CD14-positive monocyte (primary cell): ENCODE results near the gene KSR2. TPM values are rescaled to one million over a fixed set of nuclear protein-coding genes. Genes with fewer than 3 reads are reported as not detected.

Source experiments
- DNase-seq, 3 donors: peaks; one replicate each; pipeline ENCODE4 v3.0.0-alpha.2; 2011 to 2022
- H2AFZ ChIP-seq: 2 replicates; pipeline ENCODE4 v1.6.0; 2012; ENCODE audit warnings: mild to moderate bottlenecking, low read depth, low read length, inconsistent platforms; ENCODE audit not compliant: insufficient read depth, poor library complexity, severe bottlenecking
- H3K27ac ChIP-seq, 2 donors: 1 replicate in 1 of 2; 2 replicates in 1 of 2; pipeline ENCODE4 v1.5.1; 2012 to 2013; ENCODE audit warnings: low read length in 2 of 2, control low read depth in 1 of 2, inconsistent platforms in 1 of 2, low read depth in 1 of 2, mild to moderate bottlenecking in 1 of 2
- H3K27me3 ChIP-seq, 2 donors: one replicate each; pipeline versions ENCODE4 v1.6.0 to v1.6.1; 2011 to 2013; ENCODE audit warnings: low read length in 2 of 2; ENCODE audit not compliant: control insufficient read depth in 2 of 2, insufficient read depth in 2 of 2
- H3K36me3 ChIP-seq, 2 donors: replicated peaks in 1 of 2; 1 replicate in 1 of 2; 2 replicates in 1 of 2; pipeline versions ENCODE4 v1.5.1 to v1.6.1; 2012 to 2013; ENCODE audit warnings: low read length in 2 of 2, control low read depth in 1 of 2, inconsistent platforms in 1 of 2, mild to moderate bottlenecking in 1 of 2; ENCODE audit not compliant: insufficient read depth in 2 of 2, control insufficient read depth in 1 of 2
- H3K4me1 ChIP-seq, 2 donors: 1 replicate in 1 of 2; 2 replicates in 1 of 2; pipeline versions ENCODE4 v1.5.1 to v1.6.1; 2012 to 2013; ENCODE audit warnings: low read length in 2 of 2, control low read depth in 1 of 2, inconsistent platforms in 1 of 2, mild to moderate bottlenecking in 1 of 2, moderate library complexity in 1 of 2; ENCODE audit not compliant: insufficient read depth in 2 of 2, control insufficient read depth in 1 of 2
- H3K4me2 ChIP-seq: replicated peaks from 2 replicates; pipeline ENCODE3; 2012; ENCODE audit warnings: low read length, moderate library complexity, mild to moderate bottlenecking; ENCODE audit not compliant: poor library complexity, severe bottlenecking; ENCODE audit errors: extremely low read depth
- H3K4me3 ChIP-seq, 3 experiments: fragments of 200-600 bp in 1 of 3; sonication (generic) in 1 of 3; replicated peaks in 1 of 3; 1 replicate in 2 of 3; 2 replicates in 1 of 3; pipeline ENCODE4 v1.5.1; 2011 to 2013; ENCODE audit warnings: low read length in 3 of 3, mild to moderate bottlenecking in 3 of 3, control low read depth in 2 of 3, low read depth in 2 of 3, inconsistent platforms in 1 of 3, moderate library complexity in 1 of 3
- H3K79me2 ChIP-seq: 2 replicates; pipeline ENCODE4 v1.6.0; 2012; ENCODE audit warnings: mild to moderate bottlenecking, control low read depth, inconsistent platforms, low read length, moderate library complexity; ENCODE audit not compliant: insufficient read depth
- H3K9ac ChIP-seq: 2 replicates; pipeline ENCODE4 v1.6.0; 2017; ENCODE audit warnings: low read length, mild to moderate bottlenecking; ENCODE audit not compliant: insufficient read depth, poor library complexity, severe bottlenecking
- H3K9me3 ChIP-seq, 2 donors: replicated peaks in 1 of 2; 1 replicate in 1 of 2; 2 replicates in 1 of 2; pipeline versions ENCODE4 v1.5.1 to v1.6.1; 2012 to 2013; ENCODE audit warnings: low read length in 2 of 2, control low read depth in 1 of 2; ENCODE audit not compliant: control insufficient read depth in 1 of 2, insufficient read depth in 1 of 2
- H4K20me1 ChIP-seq: 2 replicates; pipeline ENCODE4 v1.6.0; 2012; ENCODE audit warnings: mild to moderate bottlenecking, low read length, control low read depth, moderate library complexity; ENCODE audit not compliant: insufficient read depth
- H3K27ac Mint-ChIP-seq, 7 donors: one replicate each; pipeline ENCODE4 v1.8.0; 2020; ENCODE audit warnings: mild to moderate bottlenecking in 7 of 7, mixed read lengths in 7 of 7, moderate library complexity in 6 of 7, inconsistent platforms in 2 of 7
- H3K27me3 Mint-ChIP-seq, 3 donors: one replicate each; pipeline ENCODE4 v1.8.0; 2021 to 2022; ENCODE audit warnings: low read depth in 3 of 3, mild to moderate bottlenecking in 3 of 3, mixed read lengths in 3 of 3, moderate library complexity in 3 of 3, inconsistent platforms in 1 of 3
- H3K36me3 Mint-ChIP-seq, 2 donors: one replicate each; pipeline ENCODE4 v1.8.0; 2020; ENCODE audit warnings: mixed read lengths in 2 of 2, inconsistent platforms in 1 of 2, mild to moderate bottlenecking in 1 of 2
- H3K4me1 Mint-ChIP-seq: one replicate; pipeline ENCODE4 v1.8.0; 2020; ENCODE audit warnings: mild to moderate bottlenecking, mixed read lengths
- H3K4me3 Mint-ChIP-seq, 2 donors: one replicate each; pipeline ENCODE4 v1.8.0; 2020; ENCODE audit warnings: mild to moderate bottlenecking in 2 of 2, mixed read lengths in 2 of 2, moderate library complexity in 1 of 2
- H3K9me3 Mint-ChIP-seq, 7 donors: one replicate each; pipeline ENCODE4 v1.8.0; 2020 to 2022; ENCODE audit warnings: mixed read lengths in 7 of 7, mild to moderate bottlenecking in 6 of 7, moderate library complexity in 6 of 7, inconsistent platforms in 2 of 7
- CTCF ChIP-seq: fragments of 200-600 bp; IDR thresholded peaks from one replicate; pipeline ENCODE4 v1.8.0; 2022; ENCODE audit warnings: antibody characterized with exemption, mild to moderate bottlenecking
- WGBS: methylation state at CpG from one replicate; pipeline ENCODE4 v1.1.5; 2013; ENCODE audit warnings: missing lambda C conversion rate; ENCODE audit not compliant: insufficient coverage; 5-methylcytosine and 5-hydroxymethylcytosine counted together
- intact Hi-C, 2 donors: fragments of 100-400 bp; cut with micrococcal nuclease; formaldehyde crosslinking; loops; one replicate each; pipeline versions ENCODE4 v1.15.0 to v1.15.1; 2023
- polyA plus RNA-seq, 3 donors: library from polyadenylated mRNA; depleted of rRNA in 1 of 3; unstranded in 2 of 3; stranded (reverse) in 1 of 3; fragments of 300-500 nt in 2 of 3; fragments of >200 nt in 1 of 3; fragmentation: Illumina TruSeq in 2 of 3; gene quantifications; 1 replicate in 2 of 3; 2 replicates in 1 of 3; pipeline ENCODE4 v1.2.3, GENCODE V29; 2012 to 2021

The KSR2 gene
- polyA plus RNA-seq, 3 donors = not detected

- H3K4me2 ChIP-seq = no peak overlapping the region
- no peak overlapping the region for H3K4me3 ChIP-seq
- H3K27me3 Mint-ChIP-seq = peaks cover 12 to 19% (median 18%) of the 10 kb centered on the region in 3 donors
- intact Hi-C loops = no loop called here
- H3K27ac ChIP-seq = no peak overlapping the region
- no peak overlapping the region for H3K27ac Mint-ChIP-seq
- H3K36me3 ChIP-seq = no peaks in the 10 kb centered on the region
- no peaks in the 10 kb centered on the region for H4K20me1 ChIP-seq
- H3K79me2 ChIP-seq = no peaks in the 10 kb centered on the region
- H3K4me1 Mint-ChIP-seq = peaks cover 2% of the 10 kb centered on the region
- H3K4me1 ChIP-seq = no peaks in the 10 kb centered on the region
- peaks cover 0 to under 1% of the 10 kb centered on the region in 2 donors for H3K9me3 ChIP-seq
- peaks cover 0 to 7% (median 5%) of the 10 kb centered on the region in 7 donors for H3K9me3 Mint-ChIP-seq
- H2AFZ ChIP-seq = no peak overlapping the region
- no peak overlapping the region for H3K9ac ChIP-seq
- TF ChIP-seq CTCF = no peak
- no peak for DNase-seq
- no peak overlapping the region for H3K4me3 Mint-ChIP-seq
- H3K27me3 ChIP-seq = no peaks in the 10 kb centered on the region
- H3K36me3 Mint-ChIP-seq = no peaks in the 10 kb centered on the region
These were observed 421.6 kb downstream of the KSR2 start for GRCh38 chr12:117547209-117547608.

DNA sequence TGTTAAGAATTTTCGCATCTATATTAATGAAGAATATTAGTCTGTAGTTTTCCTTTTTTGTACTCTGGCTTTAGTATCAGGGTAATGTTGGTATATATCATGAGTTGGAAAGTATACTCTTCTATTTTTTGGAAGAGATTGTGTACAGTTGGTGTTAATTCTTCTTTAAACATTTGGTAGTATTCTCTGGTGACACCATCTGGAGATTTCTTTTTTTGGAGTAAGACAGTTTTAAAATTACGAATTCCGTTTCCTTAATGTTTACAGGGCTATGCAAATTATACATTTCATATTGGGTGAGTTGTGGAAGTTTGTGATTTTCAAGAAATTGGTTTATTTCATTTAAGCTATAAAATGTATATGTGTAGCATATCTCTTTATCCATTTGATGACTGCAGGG is 423.6 kb downstream of the KSR2 start:
- no peak for DNase-seq
- no peak overlapping the region for H3K4me3 ChIP-seq
- H2AFZ ChIP-seq = no peak overlapping the region
- no peaks in the 10 kb centered on the region for H3K4me1 ChIP-seq
- H3K79me2 ChIP-seq = no peaks in the 10 kb centered on the region
- no peaks in the 10 kb centered on the region for H3K4me1 Mint-ChIP-seq
- H3K4me2 ChIP-seq = no peak overlapping the region
- no peaks in the 10 kb centered on the region for H3K36me3 Mint-ChIP-seq
- WGBS = no CpG with 5 or more reads among the region's 3 CpGs
- H4K20me1 ChIP-seq = no peaks in the 10 kb centered on the region
- H3K27me3 ChIP-seq = peaks cover 0 to 2% of the 10 kb centered on the region in 2 donors
- H3K9ac ChIP-seq = no peak overlapping the region
- peaks cover 19 to 30% (median 24%) of the 10 kb centered on the region in 3 donors for H3K27me3 Mint-ChIP-seq
- no peaks in the 10 kb centered on the region for H3K9me3 ChIP-seq
- TF ChIP-seq CTCF = no peak
- no peaks in the 10 kb centered on the region for H3K36me3 ChIP-seq
- intact Hi-C loops = no loop called here
- no peak overlapping the region for H3K27ac Mint-ChIP-seq
- no peak overlapping the region for H3K27ac ChIP-seq
- H3K4me3 Mint-ChIP-seq = no peak overlapping the region
- H3K9me3 Mint-ChIP-seq = peaks cover 0 to 8% (median 2%) of the 10 kb centered on the region in 7 donors
